ENCODE measurements around the gene BUB1B. TPM values are rescaled to one million over a fixed set of nuclear protein-coding genes. Genes with fewer than 3 reads are reported as not detected.
A peak's percentile ranks its signal among the peaks of the same experiment; 100 is the strongest.

BUB1B gene
- total and polyA plus RNA-seq, 9 of the 15 experiments (the other 6 are each of a cell fraction or from before 2014, with no cell fraction given) = 28.7 to 113 (median 82.2) TPM

DNA sequence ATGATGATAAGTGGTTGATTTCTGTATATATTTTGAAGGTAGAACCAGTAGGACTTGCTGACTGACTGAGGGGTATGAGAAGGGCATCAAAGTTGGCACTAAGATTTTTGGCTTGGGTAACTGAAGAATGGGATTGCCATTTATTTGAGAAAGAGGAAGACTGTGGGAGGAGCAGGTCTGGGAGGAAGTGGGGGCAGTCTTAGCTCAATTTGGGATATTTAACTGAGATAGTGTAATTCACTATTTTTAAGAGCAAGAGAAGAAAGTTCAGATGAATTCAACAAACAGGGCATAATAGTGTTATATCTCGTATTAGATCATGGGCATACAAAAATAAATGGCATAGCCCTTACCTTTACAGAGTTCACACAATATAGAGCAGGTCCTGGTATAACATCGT is 1.7 kb downstream of the BUB1B start:
- 26% methylated on average over 2 of the region's 2 CpGs for WGBS (ENCODE audit: insufficient coverage, low coverage, missing lambda C conversion rate)
- H3K79me2 ChIP-seq (ENCODE audit: control insufficient read depth, insufficient read depth, low read length) = peaks cover 59% of the 10 kb centered on the region
- H3K27me3 ChIP-seq (ENCODE audit: control insufficient read depth in 2 of 2, insufficient read depth in 2 of 2, low read length in 2 of 2) = no peaks in the 10 kb centered on the region
- H3K27ac ChIP-seq (ENCODE audit: extremely low read depth, low read depth, low read length) = no peak overlapping the region; the same call in 2 of the 3 replicates
- no TSS peak for BruUV-seq (replicated peaks)
- H3K4me1 ChIP-seq (replicated peaks in 1 of 2; ENCODE audit: control insufficient read depth in 2 of 2, insufficient read depth in 2 of 2, low read length in 2 of 2) = peaks cover 0 to 15% of the 10 kb centered on the region in 2 experiments; a peak in 3 of 5 replicates
- peaks cover 7% of the 10 kb centered on the region; the same call in 1 of the 2 replicates for H4K20me1 ChIP-seq (replicated peaks; ENCODE audit: control insufficient read depth, insufficient read depth, low read length)
- no peaks in the 10 kb centered on the region for H3K9me3 ChIP-seq (replicated peaks; ENCODE audit: control insufficient read depth, insufficient read depth, low read depth, low read length)
- TF ChIP-seq, protein P1, sequence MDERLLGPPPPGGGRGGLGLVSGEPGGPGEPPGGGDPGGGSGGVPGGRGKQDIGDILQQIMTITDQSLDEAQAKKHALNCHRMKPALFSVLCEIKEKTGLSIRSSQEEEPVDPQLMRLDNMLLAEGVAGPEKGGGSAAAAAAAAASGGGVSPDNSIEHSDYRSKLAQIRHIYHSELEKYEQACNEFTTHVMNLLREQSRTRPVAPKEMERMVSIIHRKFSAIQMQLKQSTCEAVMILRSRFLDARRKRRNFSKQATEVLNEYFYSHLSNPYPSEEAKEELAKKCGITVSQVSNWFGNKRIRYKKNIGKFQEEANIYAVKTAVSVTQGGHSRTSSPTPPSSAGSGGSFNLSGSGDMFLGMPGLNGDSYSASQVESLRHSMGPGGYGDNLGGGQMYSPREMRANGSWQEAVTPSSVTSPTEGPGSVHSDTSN (CRISPR knock-in tag; IDR thresholded peaks at IDR 0.05; ENCODE audit: low read depth) = no peak
- TF ChIP-seq, protein P1 (tag; conservative IDR thresholded peaks at IDR 0.05; ENCODE audit: low read depth) = no peak
- TF ChIP-seq SPI1 (IDR thresholded peaks at IDR 0.05; ENCODE audit: borderline replicate concordance, low read depth, low read length) = peak; percentile 82; the same call in 1 of the 2 replicates
- POLR2A ChIA-PET = interaction anchor here (0.6 to 2.3 kb wide), 12 partner anchors 9 to 137 kb away, joined by 3 to 20 read pairs (median 4); partner anchors contain the start of gene BMF
- FAIRE-seq (no peak), DNase-seq (ENCODE audit: extremely low read depth in 1 of 4, low spot score in 3 of 4) (no peak), ATAC-seq (no peak)
- peaks cover 48% of the 10 kb centered on the region for H3K36me3 ChIP-seq (ENCODE audit: control insufficient read depth, insufficient read depth, low read length)
- in situ Hi-C loops (cut with MboI) = no loop called here
- peak overlapping the region; percentile 68 for H3K4me3 ChIP-seq
- CTCF ChIA-PET (ENCODE audit: low intra/inter-chr PET ratio) = no interaction called here
- intact Hi-C loops (cut with micrococcal nuclease) = loop anchor here (5.0 kb wide), 1 partner anchor 110 kb away; no protein-coding TSS in a partner anchor
- no peaks in the 10 kb centered on the region for H3K9me1 ChIP-seq (ENCODE audit: control insufficient read depth, insufficient read depth, low read length)
- H3K4me2 ChIP-seq (ENCODE audit: insufficient read depth, low read length) = peak overlapping the region; percentile 93
- no peak overlapping the region for H2AFZ ChIP-seq (ENCODE audit: low read depth, low read length)
- H3K9ac ChIP-seq (ENCODE audit: insufficient read depth in 1 of 2, low read depth in 2 of 2, low read length in 2 of 2) = peak overlapping the region; percentile 28 to 91; a peak in 3 of 4 replicates

Measured in K562 (cell line).